Endothelial cell (in vitro differentiated cells): Measurements from ENCODE around the gene CAB39L. TPM values are rescaled to one million over a fixed set of nuclear protein-coding genes. Genes with fewer than 3 reads are reported as not detected.

Experiments
- DNase-seq: peaks from one replicate; pipeline ENCODE4 v3.0.0; 2021; ENCODE audit warnings: low spot score
- H3K27ac Mint-ChIP-seq: one replicate; pipeline ENCODE4 v1.8.0; 2021; ENCODE audit warnings: mixed read lengths, inconsistent platforms; ENCODE audit not compliant: unreplicated experiment
- H3K27me3 Mint-ChIP-seq: one replicate; pipeline ENCODE4 v1.8.0; 2021; ENCODE audit warnings: mild to moderate bottlenecking, moderate library complexity, mixed read lengths, inconsistent platforms; ENCODE audit not compliant: unreplicated experiment
- H3K36me3 Mint-ChIP-seq: one replicate; pipeline ENCODE4 v1.8.0; 2021; ENCODE audit warnings: mild to moderate bottlenecking, low read depth, mixed read lengths, inconsistent platforms; ENCODE audit not compliant: unreplicated experiment
- H3K4me1 Mint-ChIP-seq: one replicate; pipeline ENCODE4 v1.8.0; 2021; ENCODE audit warnings: mild to moderate bottlenecking, mixed read lengths, inconsistent platforms; ENCODE audit not compliant: unreplicated experiment
- H3K4me3 Mint-ChIP-seq: one replicate; pipeline ENCODE4 v1.8.0; 2021; ENCODE audit warnings: mild to moderate bottlenecking, mixed read lengths, inconsistent platforms; ENCODE audit not compliant: unreplicated experiment
- H3K9me3 Mint-ChIP-seq: one replicate; pipeline ENCODE4 v1.8.0; 2021; ENCODE audit warnings: mixed read lengths, inconsistent platforms; ENCODE audit not compliant: unreplicated experiment
- CTCF ChIP-seq: fragments of 200-600 bp; sonication (generic); IDR thresholded peaks from one replicate; pipeline ENCODE4 v1.5.0; 2021; ENCODE audit warnings: antibody characterized with exemption; ENCODE audit not compliant: unreplicated experiment
- total RNA-seq: library from RNA; stranded (reverse); fragmentation: NEBNext Ultra II Directional; extraction: Animal tissue kit (Norgen Biotek cat#: 25700); gene quantifications from one replicate; pipeline ENCODE4 v1.2.1, GENCODE V29; 2021; ENCODE audit not compliant: unreplicated experiment

The CAB39L gene
- total RNA-seq, 1 donor from 2014 or later = 3.9 TPM

GRCh38 chr13:49346460-49346859, 97.4 kb downstream of the CAB39L start:
- Mint-ChIP-seq H3K27me3 (peaks cover 3% of the 10 kb centered on the region), H3K9me3 (no peaks in the 10 kb centered on the region), H3K27ac (no peak overlapping the region), H3K36me3 (no peaks in the 10 kb centered on the region), H3K4me1 (no peaks in the 10 kb centered on the region), H3K4me3 (no peak overlapping the region)
- DNase-seq = no peak
- TF ChIP-seq CTCF = no peak

DNA sequence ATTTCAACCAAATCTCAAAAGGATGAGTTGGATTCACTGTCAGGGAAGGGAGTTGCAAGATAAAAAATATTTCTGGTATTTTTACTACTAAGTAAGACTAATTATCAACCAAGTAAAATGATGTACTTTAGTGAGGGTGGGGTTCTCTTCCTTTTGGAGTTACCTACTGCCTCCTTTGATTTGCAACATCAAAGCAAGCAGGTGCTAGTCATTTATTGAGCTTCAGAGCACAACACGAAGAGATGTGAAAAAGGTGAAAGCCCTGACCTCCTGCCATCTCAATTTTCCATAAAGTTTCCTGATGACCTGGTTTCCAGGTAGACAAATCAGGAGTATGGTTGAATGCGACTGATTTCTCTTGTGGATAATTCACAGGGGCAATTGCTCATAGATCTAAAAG, 100.1 kb downstream of the CAB39L start:
- Mint-ChIP-seq H3K36me3 (no peaks in the 10 kb centered on the region), H3K9me3 (no peaks in the 10 kb centered on the region), H3K4me1 (no peaks in the 10 kb centered on the region), H3K27me3 (peaks cover under 1% of the 10 kb centered on the region), H3K27ac (no peak overlapping the region), H3K4me3 (no peak overlapping the region)
- no peak for TF ChIP-seq CTCF
- DNase-seq = no peak

DNA sequence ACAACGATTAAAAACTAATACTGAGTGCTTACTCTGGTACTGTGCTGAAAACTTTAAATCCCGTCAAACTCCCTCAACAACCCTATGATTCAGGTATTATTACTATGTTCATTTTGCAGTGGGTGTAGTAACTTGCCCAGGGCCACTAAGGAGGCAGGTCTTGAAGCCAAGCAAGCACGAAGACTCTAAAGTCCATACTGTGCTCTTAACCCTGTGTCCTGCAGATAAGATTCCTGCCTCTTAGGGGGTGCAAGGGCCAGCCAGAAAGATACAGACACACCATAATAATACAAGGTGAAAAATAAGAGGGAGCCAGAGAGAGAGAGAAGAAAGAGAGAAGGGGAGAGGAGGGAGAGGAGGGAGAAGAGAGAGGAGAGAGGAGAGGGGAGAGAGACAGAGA, 100.6 kb downstream of the CAB39L start:
- H3K4me3 Mint-ChIP-seq = no peak overlapping the region

GRCh38 chr13:49342454-49342853, 101.4 kb downstream of the CAB39L start:
- H3K27ac Mint-ChIP-seq = no peak overlapping the region
- no peaks in the 10 kb centered on the region for H3K27me3 Mint-ChIP-seq
- H3K4me3 Mint-ChIP-seq = no peak overlapping the region
- H3K9me3 Mint-ChIP-seq = no peaks in the 10 kb centered on the region
- no peaks in the 10 kb centered on the region for H3K4me1 Mint-ChIP-seq
- TF ChIP-seq CTCF = no peak
- DNase-seq = no peak
- H3K36me3 Mint-ChIP-seq = no peaks in the 10 kb centered on the region

More for the DNA sequence above, 100.6 kb downstream of the CAB39L start:
- Mint-ChIP-seq H3K36me3 (no peaks in the 10 kb centered on the region), H3K9me3 (no peaks in the 10 kb centered on the region), H3K27ac (no peak overlapping the region), H3K4me1 (no peaks in the 10 kb centered on the region), H3K27me3 (no peaks in the 10 kb centered on the region)
- DNase-seq = no peak
- TF ChIP-seq CTCF = no peak

DNA sequence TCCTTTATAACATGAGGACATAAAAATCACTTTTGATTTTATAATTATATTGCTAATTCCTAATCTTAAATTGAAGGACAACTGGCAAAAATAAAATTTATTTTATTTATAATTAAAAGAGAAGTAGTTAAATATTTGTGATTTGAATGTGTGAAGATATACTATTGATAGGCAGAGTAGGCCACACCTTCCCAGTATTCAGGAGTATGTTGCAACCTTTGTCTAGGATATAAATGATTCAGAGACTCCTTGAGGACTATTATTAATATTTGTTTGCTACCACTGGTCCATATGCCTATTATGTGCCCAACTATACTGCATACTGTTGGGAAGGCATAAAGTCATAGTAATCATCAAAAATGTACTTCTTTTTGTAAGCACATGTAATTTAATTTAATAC, 101.9 kb downstream of the CAB39L start:
- H3K4me1 Mint-ChIP-seq = no peaks in the 10 kb centered on the region
- no peak for DNase-seq
- no peaks in the 10 kb centered on the region for H3K36me3 Mint-ChIP-seq
- no peak overlapping the region for H3K27ac Mint-ChIP-seq
- no peaks in the 10 kb centered on the region for H3K9me3 Mint-ChIP-seq
- H3K4me3 Mint-ChIP-seq = no peak overlapping the region
- no peak for TF ChIP-seq CTCF
- no peaks in the 10 kb centered on the region for H3K27me3 Mint-ChIP-seq
